ENCODE measurements around the gene LRRC72. TPM values are rescaled to one million over a fixed set of nuclear protein-coding genes. Genes with fewer than 3 reads are reported as not detected.

The LRRC72 gene
- total RNA-seq, 2 experiments from 2014 or later = not detected

DNA sequence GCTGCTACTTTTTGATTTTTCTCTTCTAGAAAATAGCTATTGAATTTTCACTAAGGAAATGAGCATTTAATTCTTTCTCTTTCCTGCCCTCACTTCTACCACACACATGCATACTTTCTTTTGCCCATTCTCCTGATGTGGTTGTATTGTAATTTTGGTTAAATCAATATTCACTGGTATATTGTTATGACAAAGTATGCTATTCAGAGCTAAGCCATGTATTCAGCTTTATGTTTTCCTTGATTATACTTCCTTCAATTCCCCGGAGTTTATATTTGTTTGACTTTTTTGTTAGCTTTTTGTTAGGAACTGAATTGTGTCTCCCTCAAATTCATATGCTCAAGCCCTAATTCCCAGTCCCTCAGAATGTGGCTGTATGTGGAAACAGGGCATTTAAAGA is 24.0 kb downstream of the LRRC72 start:
- DNase-seq = no peak
- H3K9me3 Mint-ChIP-seq = no peaks in the 10 kb centered on the region
- H3K27me3 Mint-ChIP-seq = peaks cover 5% of the 10 kb centered on the region

DNA sequence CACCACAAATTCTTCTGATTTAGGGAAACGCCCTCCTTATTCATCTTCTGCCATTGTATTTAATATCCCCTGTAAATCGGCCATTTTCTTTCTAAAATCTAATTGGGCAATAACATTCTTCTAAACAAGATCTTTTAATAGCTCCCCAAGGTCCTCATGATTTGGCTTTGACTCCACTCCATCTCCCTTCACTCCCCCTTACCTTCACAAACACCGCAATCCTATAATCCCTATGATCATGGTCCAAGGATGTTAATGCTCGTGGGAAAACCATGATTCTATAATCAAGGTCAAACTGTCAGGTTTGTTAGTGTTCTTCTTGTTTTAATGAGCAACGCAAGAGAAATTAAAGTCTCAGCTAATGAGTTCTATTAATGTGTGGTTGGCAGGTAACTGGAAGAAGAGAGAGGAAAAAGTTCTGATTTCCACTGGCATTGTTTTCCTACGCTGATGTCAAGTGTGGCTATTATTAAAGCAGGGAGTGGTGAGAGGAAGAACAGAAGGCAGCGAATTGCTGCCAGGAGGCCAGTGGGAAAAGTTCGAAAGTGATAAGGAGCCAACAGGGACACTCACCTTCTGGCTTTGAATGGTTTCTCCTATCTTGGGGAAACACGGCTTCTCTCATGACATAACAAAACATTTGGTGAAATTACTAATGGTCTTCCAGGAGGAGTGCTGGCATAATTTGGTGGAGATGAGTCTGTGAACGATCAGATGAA is 28.1 kb downstream of the LRRC72 start:
- no peaks in the 10 kb centered on the region for H3K4me1 Mint-ChIP-seq
- H3K27me3 Mint-ChIP-seq = peaks cover 5% of the 10 kb centered on the region
- H3K27ac Mint-ChIP-seq = no peak overlapping the region
- H3K4me3 Mint-ChIP-seq = no peak overlapping the region
- H3K9me3 Mint-ChIP-seq = no peaks in the 10 kb centered on the region
- H3K36me3 Mint-ChIP-seq = no peaks in the 10 kb centered on the region
- DNase-seq = no peak

More for the DNA sequence above, 24.0 kb downstream of the LRRC72 start:
- H3K36me3 Mint-ChIP-seq = no peaks in the 10 kb centered on the region
- H3K4me1 Mint-ChIP-seq = no peaks in the 10 kb centered on the region
- no peak overlapping the region for H3K4me3 Mint-ChIP-seq
- H3K27ac Mint-ChIP-seq = no peak overlapping the region

GRCh38 chr7:16556359-16556758 is 29.7 kb downstream of the LRRC72 start:
- peaks cover 5% of the 10 kb centered on the region for H3K27me3 Mint-ChIP-seq
- H3K36me3 Mint-ChIP-seq = no peaks in the 10 kb centered on the region
- no peaks in the 10 kb centered on the region for H3K9me3 Mint-ChIP-seq
- H3K27ac Mint-ChIP-seq = no peak overlapping the region
- no peak for DNase-seq
- H3K4me3 Mint-ChIP-seq = no peak overlapping the region
- no peaks in the 10 kb centered on the region for H3K4me1 Mint-ChIP-seq

- no peaks in the 10 kb centered on the region for H3K27me3 Mint-ChIP-seq
- H3K36me3 Mint-ChIP-seq = no peaks in the 10 kb centered on the region
- no peak overlapping the region for H3K27ac Mint-ChIP-seq
- no peak for DNase-seq
- H3K9me3 Mint-ChIP-seq = no peaks in the 10 kb centered on the region
- no peak overlapping the region for H3K4me3 Mint-ChIP-seq
- peaks cover 12% of the 10 kb centered on the region for H3K4me1 Mint-ChIP-seq
Measured at GRCh38 chr7:16558761-16559302, 32.2 kb downstream of the LRRC72 start.

- DNase-seq = no peak
- H3K4me3 Mint-ChIP-seq = no peak overlapping the region
- no peak overlapping the region for H3K27ac Mint-ChIP-seq
- no peaks in the 10 kb centered on the region for H3K27me3 Mint-ChIP-seq
- no peaks in the 10 kb centered on the region for H3K9me3 Mint-ChIP-seq
- H3K36me3 Mint-ChIP-seq = no peaks in the 10 kb centered on the region
- H3K4me1 Mint-ChIP-seq = peaks cover 20% of the 10 kb centered on the region
Measured at GRCh38 chr7:16559497-16560179, 33.0 kb downstream of the LRRC72 start.

- DNase-seq = no peak
- no peaks in the 10 kb centered on the region for H3K27me3 Mint-ChIP-seq
- no peaks in the 10 kb centered on the region for H3K36me3 Mint-ChIP-seq
- no peak overlapping the region for H3K4me3 Mint-ChIP-seq
- H3K4me1 Mint-ChIP-seq = peaks cover 24% of the 10 kb centered on the region
- H3K27ac Mint-ChIP-seq = no peak overlapping the region
- no peaks in the 10 kb centered on the region for H3K9me3 Mint-ChIP-seq
Measured at GRCh38 chr7:16561943-16562342, 35.3 kb downstream of the LRRC72 start.

- Mint-ChIP-seq H3K4me3 (no peak overlapping the region), H3K27ac (peak overlapping the region; percentile 81), H3K4me1 (peaks cover 24% of the 10 kb centered on the region), H3K36me3 (no peaks in the 10 kb centered on the region), H3K9me3 (no peaks in the 10 kb centered on the region), H3K27me3 (peaks cover 4% of the 10 kb centered on the region)
- no peak for DNase-seq
Measured at GRCh38 chr7:16562456-16563220, 36.0 kb downstream of the LRRC72 start.

GRCh38 chr7:16563281-16564022 is 36.8 kb downstream of the LRRC72 start:
- Mint-ChIP-seq H3K36me3 (no peaks in the 10 kb centered on the region), H3K27ac (peak overlapping the region; percentile 81), H3K4me3 (peak overlapping the region; percentile 64), H3K27me3 (peaks cover 4% of the 10 kb centered on the region), H3K9me3 (no peaks in the 10 kb centered on the region), H3K4me1 (peaks cover 24% of the 10 kb centered on the region)
- no peak for DNase-seq

DNA sequence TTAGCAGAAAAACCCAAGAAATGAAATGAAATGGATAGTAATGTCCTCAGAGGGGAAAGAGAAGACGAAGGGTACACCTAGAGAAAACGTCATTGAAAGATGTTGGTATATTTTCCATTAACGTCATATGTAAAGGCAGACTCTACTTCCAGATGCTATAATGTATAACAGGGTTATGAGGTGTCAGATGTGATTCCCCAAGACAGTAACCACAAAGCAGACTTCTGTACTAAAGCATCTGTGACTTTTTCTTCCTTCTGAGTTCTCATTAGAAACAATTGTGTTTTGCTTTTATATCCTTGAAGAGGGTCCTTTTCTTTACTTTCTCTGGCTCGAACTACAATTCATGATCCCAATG is 37.4 kb downstream of the LRRC72 start:
- no peak for DNase-seq
- peak overlapping the region; percentile 64 for H3K4me3 Mint-ChIP-seq
- H3K27ac Mint-ChIP-seq = peak overlapping the region; percentile 81
- H3K4me1 Mint-ChIP-seq = peaks cover 24% of the 10 kb centered on the region
- peaks cover 4% of the 10 kb centered on the region for H3K27me3 Mint-ChIP-seq
- no peaks in the 10 kb centered on the region for H3K9me3 Mint-ChIP-seq
- no peaks in the 10 kb centered on the region for H3K36me3 Mint-ChIP-seq

GRCh38 chr7:16564909-16565426 is 38.3 kb downstream of the LRRC72 start:
- Mint-ChIP-seq H3K27ac (peak overlapping the region; percentile 81), H3K4me1 (peaks cover 24% of the 10 kb centered on the region), H3K27me3 (peaks cover 4% of the 10 kb centered on the region), H3K4me3 (no peak overlapping the region), H3K36me3 (no peaks in the 10 kb centered on the region), H3K9me3 (no peaks in the 10 kb centered on the region)
- peak; percentile 14 for DNase-seq

GRCh38 chr7:16571941-16572340 is 45.3 kb downstream of the LRRC72 start:
- Mint-ChIP-seq H3K36me3 (no peaks in the 10 kb centered on the region), H3K27me3 (peaks cover 4% of the 10 kb centered on the region), H3K9me3 (peaks cover 2% of the 10 kb centered on the region), H3K27ac (no peak overlapping the region), H3K4me3 (no peak overlapping the region), H3K4me1 (no peaks in the 10 kb centered on the region)
- no peak for DNase-seq

DNA sequence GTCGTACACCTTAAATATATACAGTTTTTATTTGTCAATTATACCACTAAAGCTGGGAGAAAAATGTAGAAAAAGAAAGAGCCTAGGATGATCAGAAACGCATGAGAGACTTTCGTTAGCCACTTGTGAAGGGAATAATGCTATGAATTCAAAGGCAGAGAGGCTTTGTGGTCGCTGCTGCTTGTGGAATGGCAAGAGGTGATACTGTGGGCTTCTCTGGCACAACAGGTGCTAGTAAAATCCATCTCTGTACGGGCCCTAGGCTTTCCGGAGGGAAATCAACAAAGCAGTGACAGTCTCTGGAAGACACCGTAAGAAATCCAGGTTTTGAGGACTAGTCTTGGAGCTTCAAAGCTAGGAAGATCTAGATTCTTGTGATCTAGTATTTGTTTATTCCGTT is 52.6 kb downstream of the LRRC72 start:
- Mint-ChIP-seq H3K27me3 (peaks cover 13% of the 10 kb centered on the region), H3K9me3 (no peaks in the 10 kb centered on the region), H3K27ac (no peak overlapping the region), H3K36me3 (no peaks in the 10 kb centered on the region), H3K4me3 (no peak overlapping the region), H3K4me1 (no peaks in the 10 kb centered on the region)
- no peak for DNase-seq

- H3K4me3 Mint-ChIP-seq = no peak overlapping the region
Measured at GRCh38 chr7:16581286-16581685, 54.7 kb downstream of the LRRC72 start.

DNA sequence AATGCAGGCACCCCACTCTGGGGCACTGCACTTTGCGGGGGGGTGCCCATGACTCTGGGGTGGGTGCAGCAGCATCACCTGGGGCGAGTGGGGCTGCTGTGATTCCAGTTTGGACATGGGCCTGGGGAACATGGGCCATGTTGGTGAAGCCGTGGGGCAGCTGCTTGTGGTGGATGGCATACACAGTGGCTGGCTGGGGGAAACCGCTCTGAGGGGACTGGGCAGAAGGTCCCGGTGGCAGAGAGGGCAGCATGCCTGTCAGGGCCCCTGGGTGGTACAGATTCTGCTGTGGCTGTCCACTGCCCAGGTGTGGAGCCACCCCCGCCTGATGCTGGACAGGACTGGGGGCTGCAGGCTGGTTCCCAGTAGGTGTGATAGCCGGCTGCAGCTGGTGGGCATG is 57.2 kb downstream of the LRRC72 start:
- no peak for DNase-seq
- Mint-ChIP-seq H3K9me3 (no peaks in the 10 kb centered on the region), H3K27me3 (peaks cover 12% of the 10 kb centered on the region), H3K36me3 (no peaks in the 10 kb centered on the region), H3K4me3 (no peak overlapping the region), H3K4me1 (no peaks in the 10 kb centered on the region), H3K27ac (no peak overlapping the region)

More at GRCh38 chr7:16581286-16581685, 54.7 kb downstream of the LRRC72 start:
- Mint-ChIP-seq H3K4me1 (no peaks in the 10 kb centered on the region), H3K27me3 (peaks cover 15% of the 10 kb centered on the region), H3K36me3 (no peaks in the 10 kb centered on the region), H3K27ac (no peak overlapping the region), H3K9me3 (no peaks in the 10 kb centered on the region)
- DNase-seq = no peak

All from activated naive CD8-positive, alpha-beta T cell treated with anti-CD3 and anti-CD28 coated beads for 36 hours (primary cell).